Left ventricle myocardium inferior (tissue), 1 donor: ENCODE data around the gene PGLYRP1. TPM values are rescaled to one million over a fixed set of nuclear protein-coding genes. Genes with fewer than 3 reads are reported as not detected.

Source experiments
- DNase-seq: peaks from one replicate; pipeline ENCODE4 v3.0.0-alpha.2; 2020
- H3K27ac ChIP-seq: fragments of 200-600 bp; replicated peaks from 2 replicates; pipeline ENCODE4 v1.8.0; 2021
- H3K27me3 ChIP-seq: fragments of 200-600 bp; 2 replicates; pipeline ENCODE4 v1.8.0; 2021; ENCODE audit warnings: low read depth
- H3K36me3 ChIP-seq: fragments of 200-600 bp; 2 replicates; pipeline ENCODE4 v1.8.0; 2021
- H3K4me1 ChIP-seq: fragments of 200-600 bp; 2 replicates; pipeline ENCODE4 v1.8.0; 2021
- H3K4me3 ChIP-seq: fragments of 200-600 bp; 2 replicates; pipeline ENCODE4 v1.8.0; 2021; ENCODE audit warnings: mild to moderate bottlenecking, moderate library complexity
- H3K9me3 ChIP-seq: fragments of 200-600 bp; replicated peaks from 2 replicates; pipeline ENCODE4 v1.8.0; 2021
- intact Hi-C: fragments of 100-400 bp; cut with micrococcal nuclease; formaldehyde crosslinking; loops from one replicate; pipeline ENCODE4 v1.11.0; 2022
- total RNA-seq: library from RNA; stranded (reverse); fragmentation: NEBNext Ultra II Directional; extraction: Animal tissue kit (Norgen Biotek cat#: 25700); gene quantifications from one replicate; pipeline ENCODE4 v1.2.1, GENCODE V29; 2021
- TF ChIP-seq, protein P1 (sequence below): fragments of 200-600 bp; IDR thresholded peaks from 2 replicates; pipeline ENCODE4 v1.8.0; 2021; ENCODE audit warnings: antibody characterized with exemption, mild to moderate bottlenecking, borderline replicate concordance
- donor health status: DM: no; HTN: yes; CAD: no; lungs with severe emphysema.

PGLYRP1 gene
- total RNA-seq, 1 donor from 2014 or later = not detected

DNA sequence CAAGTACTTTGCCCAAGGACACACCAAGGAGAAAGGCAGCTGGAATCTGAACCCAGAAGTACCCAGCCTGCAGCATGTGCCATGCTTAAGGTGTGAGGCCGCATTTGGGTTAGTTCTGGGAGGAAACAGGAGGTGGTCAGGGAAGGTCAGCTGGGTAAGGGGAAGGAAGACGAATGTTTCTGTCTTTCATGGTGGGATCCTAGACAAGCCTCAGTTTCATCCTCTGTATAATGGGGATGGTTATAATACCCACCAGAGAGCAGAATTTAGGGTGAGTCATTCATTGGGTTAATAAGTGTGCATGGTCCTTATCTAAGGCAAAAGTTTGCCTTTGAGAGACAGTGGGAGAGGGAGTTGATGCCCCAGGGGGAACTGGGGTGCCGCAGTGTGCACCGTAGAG is 24.0 kb downstream of the PGLYRP1 start:
- intact Hi-C loops = no loop called here
- H3K27me3 ChIP-seq = peaks cover 28% of the 10 kb centered on the region
- peaks cover 15% of the 10 kb centered on the region for H3K36me3 ChIP-seq
- H3K4me1 ChIP-seq = peaks cover 31% of the 10 kb centered on the region
- no peak overlapping the region for H3K27ac ChIP-seq
- no peaks in the 10 kb centered on the region for H3K9me3 ChIP-seq
- H3K4me3 ChIP-seq = no peak overlapping the region
- DNase-seq = no peak
- TF ChIP-seq, protein P1, sequence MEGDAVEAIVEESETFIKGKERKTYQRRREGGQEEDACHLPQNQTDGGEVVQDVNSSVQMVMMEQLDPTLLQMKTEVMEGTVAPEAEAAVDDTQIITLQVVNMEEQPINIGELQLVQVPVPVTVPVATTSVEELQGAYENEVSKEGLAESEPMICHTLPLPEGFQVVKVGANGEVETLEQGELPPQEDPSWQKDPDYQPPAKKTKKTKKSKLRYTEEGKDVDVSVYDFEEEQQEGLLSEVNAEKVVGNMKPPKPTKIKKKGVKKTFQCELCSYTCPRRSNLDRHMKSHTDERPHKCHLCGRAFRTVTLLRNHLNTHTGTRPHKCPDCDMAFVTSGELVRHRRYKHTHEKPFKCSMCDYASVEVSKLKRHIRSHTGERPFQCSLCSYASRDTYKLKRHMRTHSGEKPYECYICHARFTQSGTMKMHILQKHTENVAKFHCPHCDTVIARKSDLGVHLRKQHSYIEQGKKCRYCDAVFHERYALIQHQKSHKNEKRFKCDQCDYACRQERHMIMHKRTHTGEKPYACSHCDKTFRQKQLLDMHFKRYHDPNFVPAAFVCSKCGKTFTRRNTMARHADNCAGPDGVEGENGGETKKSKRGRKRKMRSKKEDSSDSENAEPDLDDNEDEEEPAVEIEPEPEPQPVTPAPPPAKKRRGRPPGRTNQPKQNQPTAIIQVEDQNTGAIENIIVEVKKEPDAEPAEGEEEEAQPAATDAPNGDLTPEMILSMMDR = no peak

DNA sequence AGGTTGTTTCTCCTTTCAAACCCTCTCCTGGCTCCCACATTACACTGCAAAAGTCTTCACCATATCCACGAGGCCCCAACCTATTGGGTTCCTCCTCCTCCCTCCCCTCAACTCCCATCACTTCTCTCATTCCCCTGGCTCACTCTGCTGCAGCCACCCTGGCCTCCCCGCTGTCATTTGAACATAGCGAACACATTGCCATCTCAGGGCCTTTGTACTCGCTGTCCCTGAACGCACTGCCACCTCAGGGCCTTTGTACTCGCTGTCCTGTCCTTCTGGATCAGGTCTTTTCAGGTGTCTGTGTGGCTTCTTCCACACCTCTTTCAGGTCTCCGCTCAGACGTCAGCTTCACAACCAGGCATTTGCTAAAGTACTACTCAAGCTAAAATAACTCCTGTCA is 25.9 kb downstream of the PGLYRP1 start:
- H3K9me3 ChIP-seq = no peaks in the 10 kb centered on the region
- no peak for DNase-seq
- H3K4me3 ChIP-seq = no peak overlapping the region
- peaks cover 8% of the 10 kb centered on the region for H3K36me3 ChIP-seq
- intact Hi-C loops = no loop called here
- peaks cover 28% of the 10 kb centered on the region for H3K27me3 ChIP-seq
- no peak overlapping the region for H3K27ac ChIP-seq
- H3K4me1 ChIP-seq = peaks cover 31% of the 10 kb centered on the region
- TF ChIP-seq, protein P1 = no peak

DNA sequence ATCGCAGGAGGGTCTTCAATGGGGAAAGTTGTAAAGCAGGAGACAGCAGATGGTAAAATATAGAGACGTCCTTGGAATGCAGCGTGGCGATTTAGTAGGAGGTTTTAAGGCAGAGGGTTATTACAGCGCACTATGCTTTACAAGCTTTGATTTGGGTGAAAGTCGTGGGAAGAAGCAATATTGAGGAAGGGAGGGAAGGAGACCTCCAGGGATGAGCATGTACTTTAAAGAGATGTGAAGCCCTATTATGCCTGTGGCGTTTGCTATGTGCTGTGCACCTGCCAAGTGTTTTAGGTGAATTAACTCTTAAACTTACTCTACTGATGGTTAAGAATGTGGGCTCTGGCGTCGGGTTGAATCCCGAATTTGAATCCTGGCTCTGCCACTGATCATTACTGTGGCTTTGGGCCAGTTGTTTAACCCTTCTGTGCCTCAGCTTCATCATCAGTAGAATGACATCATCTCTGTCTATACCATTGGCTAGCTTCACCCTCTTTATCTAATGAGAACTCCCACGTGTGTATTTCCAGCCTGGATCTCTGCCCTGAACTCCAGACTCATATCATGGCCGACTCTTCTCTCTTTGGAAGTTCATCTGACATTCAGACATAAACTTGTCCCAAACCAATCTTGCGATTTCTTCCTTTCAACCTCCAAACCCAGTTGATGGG is 27.0 kb downstream of the PGLYRP1 start:
- DNase-seq = no peak
- peak overlapping the region; percentile 80 for H3K27ac ChIP-seq
- H3K4me3 ChIP-seq = peak overlapping the region; percentile 80
- peaks cover 28% of the 10 kb centered on the region for H3K4me1 ChIP-seq
- TF ChIP-seq, protein P1 = no peak
- peaks cover 23% of the 10 kb centered on the region for H3K27me3 ChIP-seq
- peaks cover 8% of the 10 kb centered on the region for H3K36me3 ChIP-seq
- intact Hi-C loops = no loop called here
- no peaks in the 10 kb centered on the region for H3K9me3 ChIP-seq

DNA sequence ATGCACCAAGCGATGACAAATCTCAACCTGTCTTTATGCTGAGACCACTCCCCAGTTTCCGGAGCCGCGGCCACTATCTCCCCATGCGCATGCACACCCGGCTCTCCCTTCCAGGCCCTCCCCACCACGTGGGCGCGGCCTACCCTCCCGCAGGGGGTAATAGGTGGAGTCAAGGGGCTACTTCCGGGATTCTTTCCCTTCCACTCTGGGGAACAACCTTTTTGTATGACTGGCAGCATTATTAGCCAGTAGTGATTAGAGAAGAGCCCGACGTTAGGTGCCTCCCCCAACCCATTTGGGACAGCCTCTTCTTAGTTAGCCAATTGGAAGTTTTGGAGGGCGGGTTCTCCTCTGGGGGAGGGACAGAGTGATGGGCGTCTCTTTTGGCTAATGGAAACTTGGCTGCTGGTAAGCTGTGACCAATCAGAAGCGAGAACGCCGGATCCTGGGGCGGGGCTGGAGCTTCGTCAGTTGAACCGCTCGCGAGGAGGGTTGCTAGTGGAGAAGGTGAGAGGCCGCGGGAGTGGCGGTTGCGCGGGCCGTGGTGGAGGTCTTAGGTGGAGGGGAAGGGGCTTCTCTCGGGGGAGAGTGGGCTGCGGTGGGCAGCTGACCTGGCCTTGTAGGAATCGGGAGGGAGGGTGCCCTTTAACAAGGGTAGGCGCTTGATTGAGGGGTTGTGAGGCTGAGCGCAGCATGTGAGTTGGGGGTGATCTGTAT is 27.7 kb downstream of the PGLYRP1 start, which contains the start of gene CCDC61:
Gene CCDC61 (plus strand): TSS at position 470 of the 717 bp plus-strand sequence. CDS start 7,552 bp downstream, outside the sequence.
- TF ChIP-seq, protein P1 = no peak
- Histone ChIP-seq H3K4me3 (peak within 1 kb of the TSS; percentile 80), H3K9me3 (no peaks in the 10 kb centered on the region), H3K27ac (peak within 1 kb of the TSS; percentile 80), H3K4me1 (peaks cover 21% of the 10 kb centered on the region), H3K36me3 (peaks cover 8% of the 10 kb centered on the region), H3K27me3 (peaks cover 16% of the 10 kb centered on the region)
- intact Hi-C loops = no loop called here
- peak; percentile 92 for DNase-seq

DNA sequence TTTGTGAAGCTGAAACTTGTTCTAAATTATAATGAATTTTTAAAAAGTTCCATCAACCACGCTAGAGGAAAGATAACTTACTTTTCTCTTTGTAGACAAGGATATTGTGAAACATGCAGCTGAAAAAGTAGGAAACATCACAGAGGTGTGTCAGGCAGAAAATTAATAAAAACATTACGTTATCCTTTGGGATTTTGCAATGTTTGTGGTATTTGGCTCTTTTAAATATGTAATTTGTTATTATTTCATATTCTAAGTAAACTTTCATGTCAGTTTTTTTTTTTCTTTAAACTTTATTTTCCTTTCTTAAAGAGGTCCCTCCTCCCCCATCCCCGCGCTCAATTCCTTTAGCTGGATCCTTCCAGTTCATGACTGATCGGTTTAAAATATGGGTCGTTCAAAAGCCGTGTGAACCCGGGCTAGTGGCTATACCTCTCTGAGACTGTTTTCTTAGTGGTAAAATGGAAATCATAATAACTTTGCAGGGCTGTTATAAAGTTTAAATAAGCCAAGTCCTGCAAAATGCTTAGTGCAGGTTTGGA is 28.3 kb downstream of the PGLYRP1 start:
- no peaks in the 10 kb centered on the region for H3K9me3 ChIP-seq
- TF ChIP-seq, protein P1 = no peak
- peak overlapping the region; percentile 80 for H3K4me3 ChIP-seq
- DNase-seq = no peak
- peak overlapping the region; percentile 59 for H3K27ac ChIP-seq
- intact Hi-C loops = no loop called here
- H3K4me1 ChIP-seq = peaks cover 20% of the 10 kb centered on the region
- peaks cover 8% of the 10 kb centered on the region for H3K36me3 ChIP-seq
- peaks cover 9% of the 10 kb centered on the region for H3K27me3 ChIP-seq
